GM12878 (cell line): ENCODE measurements around the gene HP1BP3. TPM values are rescaled to one million over a fixed set of nuclear protein-coding genes. Genes with fewer than 3 reads are reported as not detected.

Experiments
- ATAC-seq: fragments of 200-7000 bp; cut with Tn5 transposase; 3 replicates; pipeline ENCODE4 v1.9.1; 2020; ENCODE audit warnings: mild to moderate bottlenecking, moderate library complexity
- BruUV-seq: library from RNA; stranded (reverse); fragments of 400-500 nt; replicated peaks from 2 replicates; lab custom pipeline; 2021; lab: Mats Ljungman, UMichigan
- CTCF ChIA-PET: fragments of 300-600 bp; sonication (Branson Sonifier 250); formaldehyde crosslinking; extraction: SDS; loops from one replicate; lab custom pipeline; 2021; ENCODE audit warnings: inconsistent platforms; lab: Yijun Ruan, JAX
- POLR2A ChIA-PET: fragments of 350-600 bp; formaldehyde crosslinking; extraction: SDS; loops from one replicate; lab custom pipeline; 2021; ENCODE audit warnings: inconsistent platforms; lab: Charles Lee
- RAD21 ChIA-PET: fragments of 300-600 bp; sonication (Branson Sonifier 250); formaldehyde crosslinking; loops from one replicate; lab custom pipeline; 2023; ENCODE audit warnings: antibody characterized with exemption; ENCODE audit not compliant: unreplicated experiment; lab: Charles Lee
- SMC1A ChIA-PET: fragments of 300-600 bp; sonication (Branson Sonifier 250); formaldehyde crosslinking; loops from one replicate; lab custom pipeline; 2023; ENCODE audit not compliant: unreplicated experiment, uncharacterized antibody; lab: Charles Lee
- DNase-seq: peaks from one replicate; pipeline ENCODE4 v3.0.0-alpha.2; 2011; ENCODE audit warnings: low read depth, low spot score
- FAIRE-seq: peaks from 3 replicates; lab custom pipeline; 2011; peaks lifted over from hg19 to GRCh38; lab: Jason Lieb, UNC
- H2AFZ ChIP-seq: 2 replicates; pipeline ENCODE4 v1.6.0; 2011; ENCODE audit warnings: low read depth, low read length, control low read depth; ENCODE audit not compliant: control insufficient read depth
- H3K27ac ChIP-seq: 2 replicates; pipeline ENCODE4 v1.5.1; 2011; ENCODE audit warnings: control low read depth; ENCODE audit not compliant: control insufficient read depth, insufficient read depth
- H3K27me3 ChIP-seq, 2 experiments: replicated peaks in 1 of 2; 2 replicates each; pipeline versions ENCODE4 v1.6.0 to v1.6.1; 2011; ENCODE audit warnings: low read length in 1 of 2; ENCODE audit not compliant: control insufficient read depth in 2 of 2, insufficient read depth in 2 of 2
- H3K36me3 ChIP-seq, 2 experiments: 2 replicates each; pipeline ENCODE4 v1.5.1; 2011; ENCODE audit warnings: low read length in 1 of 2; ENCODE audit not compliant: control insufficient read depth in 2 of 2, insufficient read depth in 2 of 2
- H3K4me1 ChIP-seq: 2 replicates; pipeline ENCODE4 v1.6.1; 2011; ENCODE audit warnings: mild to moderate bottlenecking, low read length, moderate library complexity, mixed read lengths; ENCODE audit not compliant: control insufficient read depth, insufficient read depth
- H3K4me2 ChIP-seq: 2 replicates; pipeline ENCODE4 v1.6.0; 2011; ENCODE audit warnings: control low read depth; ENCODE audit not compliant: control insufficient read depth, insufficient read depth
- H3K4me3 ChIP-seq: fragments of 200-600 bp; sonication (generic); 2 replicates; pipeline ENCODE4 v1.5.1; 2016
- H3K79me2 ChIP-seq: 2 replicates; pipeline ENCODE4 v1.6.0; 2011; ENCODE audit warnings: low read length; ENCODE audit not compliant: control insufficient read depth, insufficient read depth
- H3K9ac ChIP-seq: 2 replicates; pipeline ENCODE4 v1.8.0; 2011; ENCODE audit warnings: low read length, control low read depth, mixed read lengths; ENCODE audit not compliant: control insufficient read depth, insufficient read depth
- H3K9me3 ChIP-seq: replicated peaks from 3 replicates; pipeline ENCODE4 v1.5.1; 2011; ENCODE audit warnings: mild to moderate bottlenecking, low read length; ENCODE audit not compliant: control insufficient read depth, insufficient read depth
- H4K20me1 ChIP-seq: 2 replicates; pipeline ENCODE4 v1.6.0; 2011; ENCODE audit not compliant: control insufficient read depth, insufficient read depth
- ATF3 ChIP-seq: IDR thresholded peaks from 2 replicates; pipeline ENCODE4 v1.6.1; 2011; ENCODE audit warnings: low read depth, mild to moderate bottlenecking, low read length, moderate library complexity, borderline replicate concordance; ENCODE audit errors: extremely low read depth
- BHLHE40 ChIP-seq, 2 experiments: fragments of 450-650 bp in 1 of 2; IDR thresholded peaks; 2 replicates each; pipeline ENCODE4 v1.6.1; 2011 to 2017; ENCODE audit warnings: low read depth in 2 of 2, borderline replicate concordance in 1 of 2, improper control_type of control experiment in 1 of 2, low read length in 1 of 2, mild to moderate bottlenecking in 1 of 2
- BMI1 ChIP-seq: fragments of 450-650 bp; IDR thresholded peaks from 2 replicates; pipeline ENCODE4 v1.6.1; 2016; ENCODE audit warnings: mild to moderate bottlenecking, moderate library complexity, borderline replicate concordance
- CTCF ChIP-seq, 3 experiments: IDR thresholded peaks in 2 of 3; conservative IDR thresholded peaks in 1 of 3; 2 replicates each; pipeline ENCODE4 v1.5.1; 2011; ENCODE audit warnings: low read depth in 3 of 3, low read length in 3 of 3, mild to moderate bottlenecking in 3 of 3, control low read depth in 2 of 3, moderate library complexity in 2 of 3, inconsistent platforms in 1 of 3, mixed read lengths in 1 of 3; ENCODE audit not compliant: control insufficient read depth in 2 of 3, insufficient read depth in 1 of 3; ENCODE audit errors: extremely low read depth in 1 of 3
- DPF2 ChIP-seq: fragments of 450-650 bp; IDR thresholded peaks from 2 replicates; pipeline ENCODE4 v1.6.1; 2017; ENCODE audit warnings: mild to moderate bottlenecking
- EED ChIP-seq: sonication (generic); IDR thresholded peaks from 2 replicates; pipeline ENCODE4 v1.6.1; 2016; ENCODE audit warnings: antibody characterized with exemption, low read depth
- HDAC6 ChIP-seq: fragments of 200-600 bp; sonication (generic); IDR thresholded peaks from one replicate; pipeline ENCODE4 v1.8.0; 2017; ENCODE audit warnings: antibody characterized with exemption; ENCODE audit not compliant: unreplicated experiment
- HDGF ChIP-seq: fragments of 450-650 bp; IDR thresholded peaks from 2 replicates; pipeline ENCODE4 v1.6.1; 2016; ENCODE audit warnings: antibody characterized with exemption
- JUND ChIP-seq: IDR thresholded peaks from 2 replicates; pipeline ENCODE4 v1.6.1; 2012; ENCODE audit warnings: low read depth, mild to moderate bottlenecking, low read length, improper control_type of control experiment, moderate library complexity
- LARP7 ChIP-seq: fragments of 450-650 bp; IDR thresholded peaks from 2 replicates; pipeline ENCODE4 v1.6.1; 2017; ENCODE audit warnings: mild to moderate bottlenecking
- SREBF1 ChIP-seq: IDR thresholded peaks from 2 replicates; pipeline ENCODE4 v1.6.1; 2012; ENCODE audit warnings: mild to moderate bottlenecking, low read length
- SUZ12 ChIP-seq: fragments of 200-600 bp; sonication (generic); IDR thresholded peaks from one replicate; pipeline ENCODE4 v1.6.1; 2018; ENCODE audit warnings: antibody characterized with exemption, mild to moderate bottlenecking; ENCODE audit not compliant: unreplicated experiment
- TBL1XR1 ChIP-seq: IDR thresholded peaks from 2 replicates; pipeline ENCODE4 v1.6.1; 2012; ENCODE audit warnings: low read depth, low read length, improper control_type of control experiment
- WGBS: methylation state at CpG from one replicate; pipeline ENCODE4 v1.1.6; 2016; ENCODE audit warnings: low lambda C conversion rate; ENCODE audit not compliant: insufficient replicate concordance, insufficient coverage; ENCODE audit errors: missing lambda C conversion rate; 5-methylcytosine and 5-hydroxymethylcytosine counted together
- in situ Hi-C: fragments of 300-500 bp; cut with MboI; formaldehyde crosslinking; loops from 9 replicates; pipeline ENCODE4 v1.14.3; 2018; ENCODE audit warnings: mixed read lengths
- intact Hi-C: fragments of 100-400 bp; cut with micrococcal nuclease; formaldehyde crosslinking; loops from one replicate; pipeline ENCODE4 v1.14.2; 2022; ENCODE audit not compliant: unreplicated experiment
- polyA plus RNA-seq, 11 experiments: library from polyadenylated mRNA; depleted of rRNA in 4 of 11; unstranded in 6 of 11; stranded (reverse) in 5 of 11; fragments of >200 nt; fragmentation: Nextera tagmentation in 4 of 11; fragmentation: Illumina TruSeq in 1 of 11; extraction: Ambion mirVana in 4 of 11; extraction: Trizol in 1 of 11; gene quantifications; 1 replicate in 1 of 11; 2 replicates in 10 of 11; pipeline versions ENCODE4 v1.2.1 to v1.2.3, GENCODE V29; 2011 to 2016; ENCODE audit warnings: inconsistent platforms in 2 of 11, missing spikeins in 2 of 11, low read depth in 1 of 11
- total RNA-seq, 4 experiments: library from RNA; depleted of rRNA in 3 of 4; stranded (reverse); fragments of >200 nt in 3 of 4; fragmentation: Illumina TruSeq in 1 of 4; extraction: Trizol in 1 of 4; gene quantifications; 2 replicates each; pipeline versions ENCODE4 v1.2.1 to v1.2.3, GENCODE V29; 2013 to 2021

The HP1BP3 gene
- total and polyA plus RNA-seq, 10 of the 15 experiments (the other 5 are each of a cell fraction or from before 2014, with no cell fraction given): 32.6 to 188 (median 133) TPM

- ATAC-seq (no peak), FAIRE-seq (no peak), DNase-seq (no peak)
- Histone ChIP-seq H3K36me3 (no peaks in the 10 kb centered on the region), H3K4me3 (no peak overlapping the region), H3K9me3 (no peaks in the 10 kb centered on the region), H3K4me1 (no peaks in the 10 kb centered on the region), H3K27me3 (no peaks in the 10 kb centered on the region; a peak in 1 of 4 replicates), H4K20me1 (no peaks in the 10 kb centered on the region), H3K9ac (no peak overlapping the region), H3K79me2 (no peaks in the 10 kb centered on the region), H3K4me2 (no peak overlapping the region), H2AFZ (no peak overlapping the region), H3K27ac (no peak overlapping the region)
- CTCF ChIA-PET: interaction anchor here (0.8 kb wide), 1 partner anchor 8 kb away, joined by 3 read pairs; the partner anchor contains the start of gene SH2D5
- TF ChIP-seq BHLHE40 (IDR thresholded peaks at IDR 0.05; ENCODE audit: borderline replicate concordance in 1 of 2, low read depth in 2 of 2, low read length in 1 of 2) (no peak), HDAC6 (no peak), SREBF1 (no peak)
- POLR2A ChIA-PET: interaction anchor here (0.6 kb wide), 1 partner anchor 431 kb away, joined by 4 read pairs; no protein-coding TSS in a partner anchor
- intact Hi-C loops: no loop called here
- WGBS: 61% methylated on average over 17 of the region's 17 CpGs
- RAD21 ChIA-PET: no interaction called here
- in situ Hi-C loops: no loop called here
- BruUV-seq: no TSS peak
- SMC1A ChIA-PET: no interaction called here
These were observed 62.5 kb downstream of the HP1BP3 start for GRCh38 chr1:20724364-20725188.

- H3K4me3 ChIP-seq: no peak overlapping the region
- no peak overlapping the region for H2AFZ ChIP-seq
- ChIA-PET SMC1A (no interaction called here), RAD21 (no interaction called here), POLR2A (no interaction called here), CTCF (interaction anchor here (0.8 kb wide), 1 partner anchor 9 kb away, joined by 3 read pairs; the partner anchor contains the start of gene SH2D5)
- FAIRE-seq (no peak), ATAC-seq (no peak), DNase-seq (no peak)
- no peaks in the 10 kb centered on the region for H3K9me3 ChIP-seq
- no peak overlapping the region for H3K9ac ChIP-seq
- H3K4me1 ChIP-seq: no peaks in the 10 kb centered on the region
- H3K27ac ChIP-seq: no peak overlapping the region
- no peaks in the 10 kb centered on the region for H3K36me3 ChIP-seq
- intact Hi-C loops: no loop called here
- WGBS: 68% methylated on average over 35 of the region's 35 CpGs
- H3K27me3 ChIP-seq: 0 out of 4 replicates have a peak, but pooled peaks cover 0 to under 1% of the 10 kb centered on the region in 2 experiments
- H3K4me2 ChIP-seq: no peak overlapping the region
- no TSS peak for BruUV-seq
- in situ Hi-C loops: no loop called here
- H3K79me2 ChIP-seq: no peaks in the 10 kb centered on the region
- H4K20me1 ChIP-seq: no peaks in the 10 kb centered on the region
- no peak for TF ChIP-seq CTCF (IDR thresholded peaks at IDR 0.05 in 2 of 3, conservative IDR thresholded peaks at IDR 0.05 in 1 of 3; ENCODE audit: control insufficient read depth in 2 of 3, extremely low read depth in 1 of 3, insufficient read depth in 1 of 3, low read depth in 3 of 3, low read length in 3 of 3)
- TF ChIP-seq HDGF: no peak
- TF ChIP-seq EED: no peak
- no peak for TF ChIP-seq TBL1XR1
- no peak for TF ChIP-seq BMI1
- no peak for TF ChIP-seq DPF2
- TF ChIP-seq ATF3: no peak
- TF ChIP-seq JUND: no peak
- no peak for TF ChIP-seq SUZ12
- no peak for TF ChIP-seq LARP7
These were observed 63.4 kb downstream of the HP1BP3 start for GRCh38 chr1:20723537-20724363.
